GM12874 (cell line): ENCODE measurements around the gene PACSIN1.

Experiments used
- TF ChIP-seq, protein P1 (sequence below): IDR thresholded peaks from 2 replicates; pipeline ENCODE4 v1.5.1; 2011; ENCODE audit warnings: low read depth, mild to moderate bottlenecking, control low read depth, low read length, moderate library complexity; ENCODE audit not compliant: insufficient read depth

The PACSIN1 gene

GRCh38 chr6:34468378-34468892 is 2.6 kb downstream of the PACSIN1 start:
- TF ChIP-seq, protein P1, sequence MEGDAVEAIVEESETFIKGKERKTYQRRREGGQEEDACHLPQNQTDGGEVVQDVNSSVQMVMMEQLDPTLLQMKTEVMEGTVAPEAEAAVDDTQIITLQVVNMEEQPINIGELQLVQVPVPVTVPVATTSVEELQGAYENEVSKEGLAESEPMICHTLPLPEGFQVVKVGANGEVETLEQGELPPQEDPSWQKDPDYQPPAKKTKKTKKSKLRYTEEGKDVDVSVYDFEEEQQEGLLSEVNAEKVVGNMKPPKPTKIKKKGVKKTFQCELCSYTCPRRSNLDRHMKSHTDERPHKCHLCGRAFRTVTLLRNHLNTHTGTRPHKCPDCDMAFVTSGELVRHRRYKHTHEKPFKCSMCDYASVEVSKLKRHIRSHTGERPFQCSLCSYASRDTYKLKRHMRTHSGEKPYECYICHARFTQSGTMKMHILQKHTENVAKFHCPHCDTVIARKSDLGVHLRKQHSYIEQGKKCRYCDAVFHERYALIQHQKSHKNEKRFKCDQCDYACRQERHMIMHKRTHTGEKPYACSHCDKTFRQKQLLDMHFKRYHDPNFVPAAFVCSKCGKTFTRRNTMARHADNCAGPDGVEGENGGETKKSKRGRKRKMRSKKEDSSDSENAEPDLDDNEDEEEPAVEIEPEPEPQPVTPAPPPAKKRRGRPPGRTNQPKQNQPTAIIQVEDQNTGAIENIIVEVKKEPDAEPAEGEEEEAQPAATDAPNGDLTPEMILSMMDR, result no peak

DNA sequence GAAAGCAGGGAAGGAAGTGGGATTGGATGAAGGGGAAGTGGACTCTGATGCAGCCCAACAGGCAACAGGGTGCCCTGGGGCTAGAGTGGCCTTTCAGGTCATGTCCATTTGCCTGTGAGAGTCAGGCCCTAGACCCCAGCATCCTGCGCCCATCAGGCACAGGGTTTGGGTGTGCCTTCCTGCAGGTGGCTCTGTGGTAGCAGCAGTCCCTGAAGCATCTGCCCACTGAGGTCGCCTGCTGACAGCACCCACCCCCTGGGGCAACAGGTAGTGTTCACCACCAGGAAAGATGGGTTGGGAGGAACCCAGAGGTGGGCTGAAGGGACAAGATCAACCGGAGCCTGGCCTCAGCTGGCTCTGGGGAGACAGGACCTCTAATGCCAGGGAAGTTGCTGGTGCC is 3.6 kb downstream of the PACSIN1 start:
- TF ChIP-seq, protein P1, result no peak

DNA sequence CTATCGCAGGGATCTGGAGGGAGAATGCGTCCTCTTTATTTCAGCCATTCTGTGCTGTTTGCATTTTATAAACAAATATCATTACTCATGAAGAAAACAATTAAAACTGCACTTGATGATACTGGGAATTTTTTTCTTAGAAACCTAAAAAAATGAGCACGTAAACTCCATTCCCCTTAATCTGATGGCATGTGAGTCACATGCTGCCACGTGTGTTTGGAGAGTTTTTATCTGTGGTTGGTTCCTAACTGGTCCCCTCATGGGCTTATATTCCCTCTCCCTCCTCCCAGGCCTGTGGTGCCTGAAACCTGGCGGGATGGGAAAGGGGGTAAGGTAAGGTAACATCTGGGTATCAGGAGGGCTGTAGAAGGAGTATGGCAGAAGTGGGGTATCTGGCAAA is 6.5 kb downstream of the PACSIN1 start:
- TF ChIP-seq, protein P1, result no peak

- TF ChIP-seq, protein P1, result no peak
Measured at GRCh38 chr6:34473967-34474366, 8.1 kb downstream of the PACSIN1 start.

GRCh38 chr6:34474754-34475153 is 8.9 kb downstream of the PACSIN1 start:
- TF ChIP-seq, protein P1, result no peak

DNA sequence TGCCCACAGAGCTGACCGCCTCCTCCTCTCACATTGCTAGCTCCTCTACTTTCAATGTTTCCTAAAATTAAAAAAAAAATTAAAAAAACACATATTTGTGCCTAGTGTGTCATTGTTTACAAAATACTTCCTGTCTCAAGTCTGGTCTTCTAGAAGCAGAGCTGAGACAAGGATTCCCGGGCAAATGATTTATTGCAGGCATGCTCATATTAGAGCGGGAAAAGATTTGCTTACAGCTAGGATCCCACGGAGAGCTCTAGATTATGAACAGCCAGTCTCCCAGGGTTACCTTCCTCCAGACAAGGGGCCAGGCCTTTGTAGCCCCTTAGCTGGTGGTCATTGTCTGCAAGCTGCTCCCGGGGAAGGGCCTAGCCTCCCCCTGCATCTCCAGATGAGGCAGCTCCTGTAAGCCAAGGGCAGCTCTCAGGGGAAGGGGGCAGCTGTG is 9.4 kb downstream of the PACSIN1 start:
- TF ChIP-seq, protein P1, result no peak

DNA sequence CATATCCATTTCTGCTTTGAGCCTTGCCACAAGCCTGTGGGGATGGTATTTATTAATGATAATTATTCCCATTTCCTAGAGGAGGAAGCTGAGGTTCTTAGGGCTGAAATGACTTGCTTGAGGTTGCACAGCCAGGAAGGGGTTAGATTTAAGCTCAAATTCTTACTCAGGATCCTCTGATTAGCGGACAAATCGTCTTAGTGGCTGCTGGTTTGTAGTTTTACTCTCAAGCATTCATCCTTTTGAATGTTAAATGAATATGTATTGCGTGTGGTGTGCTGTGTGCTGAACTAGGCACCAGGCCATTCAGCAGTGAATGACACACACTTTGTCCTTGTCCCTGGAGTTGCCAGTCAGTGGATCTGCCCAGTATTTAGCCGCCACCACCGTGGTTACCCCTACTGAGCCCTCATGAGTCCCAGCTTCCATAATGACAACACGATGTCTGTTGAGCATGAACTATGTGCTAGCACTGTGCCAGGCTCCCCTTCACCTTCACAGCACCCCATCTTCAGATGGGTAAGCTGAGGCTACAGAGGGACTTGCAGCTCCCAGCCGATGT is 10.0 kb downstream of the PACSIN1 start:
- TF ChIP-seq, protein P1, result no peak
